A549 (cell line): ENCODE measurements around the gene ZRANB1. TPM values are rescaled to one million over a fixed set of nuclear protein-coding genes. Genes with fewer than 3 reads are reported as not detected.

Source experiments
- ATAC-seq, 2 experiments: fragments of 200-7000 bp in 1 of 2; fragments of >200 bp in 1 of 2; cut with Nextera tagmentation in 1 of 2; cut with Tn5 transposase in 1 of 2; 3 replicates each; pipeline versions ENCODE4 v1.8.0 to v1.9.1; 2018 to 2020; ENCODE audit warnings: mild to moderate bottlenecking in 1 of 2, moderate library complexity in 1 of 2
- CTCF ChIA-PET: fragments of 300-600 bp; sonication (Branson Sonifier 250); formaldehyde crosslinking; extraction: SDS; loops from one replicate; lab custom pipeline; 2021; ENCODE audit warnings: antibody characterized with exemption, inconsistent platforms; lab: Yijun Ruan, JAX
- POLR2A ChIA-PET: fragments of 350-600 bp; formaldehyde crosslinking; extraction: SDS; loops from one replicate; lab custom pipeline; 2021; ENCODE audit warnings: antibody characterized with exemption, inconsistent platforms; lab: Yijun Ruan, JAX
- DNase-seq, 2 experiments: peaks; one replicate each; pipeline versions ENCODE4 v3.0.0 to v3.0.0-alpha.2; 2011 to 2016; ENCODE audit warnings: low read depth in 1 of 2, low spot score in 1 of 2
- FAIRE-seq: peaks from 2 replicates; lab custom pipeline; 2011; peaks lifted over from hg19 to GRCh38; lab: Jason Lieb, UNC
- H3K27ac ChIP-seq, 2 experiments: fragments of >200 bp; sonication (Bioruptor Twin); formaldehyde crosslinking; 3 replicates each; pipeline ENCODE4 v1.5.1; 2016 to 2017
- H3K4me1 ChIP-seq: fragments of >200 bp; sonication (Bioruptor Twin); formaldehyde crosslinking; 3 replicates; pipeline ENCODE4 v1.6.1; 2016
- H3K4me2 ChIP-seq: fragments of >200 bp; sonication (Bioruptor Twin); formaldehyde crosslinking; 3 replicates; pipeline ENCODE4 v1.6.1; 2016
- H3K4me3 ChIP-seq: fragments of >200 bp; sonication (Bioruptor Twin); formaldehyde crosslinking; 3 replicates; pipeline ENCODE4 v1.5.1; 2016
- H3K9me3 ChIP-seq: fragments of >200 bp; sonication (Bioruptor Twin); formaldehyde crosslinking; 3 replicates; pipeline ENCODE4 v1.6.1; 2016
- ATOH8 ChIP-seq: fragments of 250-450 bp; sonication (Bioruptor Pico); IDR thresholded peaks from 2 replicates; pipeline ENCODE4 v1.5.0; 2020; ENCODE audit warnings: low read depth, mild to moderate bottlenecking, moderate library complexity
- CBX2 ChIP-seq: fragments of 200-600 bp; sonication (generic); IDR thresholded peaks from 2 replicates; pipeline ENCODE4 v1.6.1; 2016; ENCODE audit warnings: low read depth, mild to moderate bottlenecking, borderline replicate concordance
- EHMT2 ChIP-seq: fragments of 200-600 bp; sonication (generic); IDR thresholded peaks from 2 replicates; pipeline ENCODE4 v1.6.1; 2016; ENCODE audit warnings: antibody characterized with exemption, low read depth, mild to moderate bottlenecking, moderate library complexity
- ELK1 ChIP-seq: fragments of 150-350 bp; IDR thresholded peaks from 2 replicates; pipeline ENCODE4 v1.6.1; 2014; ENCODE audit warnings: low read depth, mild to moderate bottlenecking, low read length
- FOSB ChIP-seq: fragments of 250-450 bp; sonication (Bioruptor Pico); IDR thresholded peaks from 2 replicates; pipeline ENCODE4 v1.5.0; 2020; ENCODE audit warnings: mild to moderate bottlenecking, moderate library complexity
- HEYL ChIP-seq: fragments of 250-450 bp; sonication (Bioruptor Pico); IDR thresholded peaks from 2 replicates; pipeline ENCODE4 v1.8.0; 2021; ENCODE audit warnings: mild to moderate bottlenecking, moderate library complexity
- HOXB5 ChIP-seq: fragments of 250-450 bp; sonication (Bioruptor Pico); IDR thresholded peaks from 2 replicates; pipeline ENCODE4 v1.5.0; 2020; ENCODE audit warnings: mild to moderate bottlenecking, moderate library complexity
- JUNB ChIP-seq: fragments of >200 bp; sonication (Bioruptor Twin); formaldehyde crosslinking; IDR thresholded peaks from 2 replicates; pipeline ENCODE4 v1.6.1; 2016
- KDM1A ChIP-seq: fragments of 200-600 bp; sonication (generic); IDR thresholded peaks from 2 replicates; pipeline ENCODE4 v1.6.1; 2016; ENCODE audit warnings: low read depth, mild to moderate bottlenecking
- KDM5A ChIP-seq: fragments of 200-600 bp; sonication (generic); IDR thresholded peaks from 2 replicates; pipeline ENCODE4 v1.6.1; 2016; ENCODE audit warnings: antibody characterized with exemption, mild to moderate bottlenecking
- MAFK ChIP-seq: fragments of 450-650 bp; IDR thresholded peaks from 2 replicates; pipeline ENCODE4 v1.6.1; 2014; ENCODE audit not compliant: partially characterized antibody
- MAZ ChIP-seq: fragments of 150-350 bp; IDR thresholded peaks from 2 replicates; pipeline ENCODE4 v1.6.1; 2014; ENCODE audit warnings: antibody characterized with exemption, low read depth, low read length, borderline replicate concordance
- MYC ChIP-seq: IDR thresholded peaks from 2 replicates; pipeline ENCODE4 v1.6.1; 2012; ENCODE audit warnings: mild to moderate bottlenecking, inconsistent platforms, low read length, improper control_type of control experiment, borderline replicate concordance
- PHF8 ChIP-seq: fragments of 200-600 bp; sonication (generic); IDR thresholded peaks from 2 replicates; pipeline ENCODE4 v1.6.1; 2016; ENCODE audit warnings: low read depth, mild to moderate bottlenecking, antibody characterized with exemption, moderate library complexity, borderline replicate concordance
- RAD21 ChIP-seq, 2 experiments: fragments of >200 bp in 1 of 2; sonication (Bioruptor Twin) in 1 of 2; formaldehyde crosslinking in 1 of 2; IDR thresholded peaks in 1 of 2; conservative IDR thresholded peaks in 1 of 2; 2 replicates in 1 of 2; 3 replicates in 1 of 2; pipeline ENCODE4 v1.6.1; 2012 to 2018; ENCODE audit warnings: inconsistent platforms in 1 of 2
- RCOR1 ChIP-seq: fragments of 150-350 bp; IDR thresholded peaks from 2 replicates; pipeline ENCODE4 v1.6.1; 2014; ENCODE audit warnings: antibody characterized with exemption, low read length, low read depth
- USF2 ChIP-seq: fragments of 450-650 bp; IDR thresholded peaks from 2 replicates; pipeline ENCODE4 v1.6.1; 2014; ENCODE audit warnings: antibody characterized with exemption
- ZNF302 ChIP-seq: fragments of 250-450 bp; sonication (Bioruptor Pico); IDR thresholded peaks from 2 replicates; pipeline ENCODE4 v1.9.0; 2021; ENCODE audit warnings: inconsistent platforms, mild to moderate bottlenecking, moderate library complexity
- ZSCAN20 ChIP-seq: fragments of 250-450 bp; sonication (Bioruptor Pico); IDR thresholded peaks from 2 replicates; pipeline ENCODE4 v1.8.0; 2022; ENCODE audit warnings: mild to moderate bottlenecking, moderate library complexity
- WGBS: methylation state at CpG from one replicate; pipeline ENCODE4 v1.1.6; 2017; ENCODE audit errors: missing lambda C conversion rate; 5-methylcytosine and 5-hydroxymethylcytosine counted together
- polyA plus RNA-seq, 4 experiments: library from polyadenylated mRNA; depleted of rRNA in 3 of 4; stranded (reverse); fragments of >200 nt; fragmentation: RNase III in 1 of 4; extraction: RNeasy Plus Mini Kit Qiagen cat#74134 plus additional on column Dnase treatment in 1 of 4; gene quantifications; 2 replicates in 3 of 4; 3 replicates in 1 of 4; pipeline ENCODE4 v1.2.3, GENCODE V29; 2011 to 2017
- TF ChIP-seq, protein P1 (sequence below): fragments of >200 bp; sonication (Bioruptor Twin); formaldehyde crosslinking; IDR thresholded peaks from 2 replicates; pipeline ENCODE4 v1.6.1; 2016
- TF ChIP-seq, protein P2 (sequence below): IDR thresholded peaks from 2 replicates; pipeline ENCODE4 v1.6.1; 2012

Gene ZRANB1
- polyA plus RNA-seq, 2 of the 4 experiments (the other 2 are of a cell fraction): 8.0 to 19.5 TPM

DNA sequence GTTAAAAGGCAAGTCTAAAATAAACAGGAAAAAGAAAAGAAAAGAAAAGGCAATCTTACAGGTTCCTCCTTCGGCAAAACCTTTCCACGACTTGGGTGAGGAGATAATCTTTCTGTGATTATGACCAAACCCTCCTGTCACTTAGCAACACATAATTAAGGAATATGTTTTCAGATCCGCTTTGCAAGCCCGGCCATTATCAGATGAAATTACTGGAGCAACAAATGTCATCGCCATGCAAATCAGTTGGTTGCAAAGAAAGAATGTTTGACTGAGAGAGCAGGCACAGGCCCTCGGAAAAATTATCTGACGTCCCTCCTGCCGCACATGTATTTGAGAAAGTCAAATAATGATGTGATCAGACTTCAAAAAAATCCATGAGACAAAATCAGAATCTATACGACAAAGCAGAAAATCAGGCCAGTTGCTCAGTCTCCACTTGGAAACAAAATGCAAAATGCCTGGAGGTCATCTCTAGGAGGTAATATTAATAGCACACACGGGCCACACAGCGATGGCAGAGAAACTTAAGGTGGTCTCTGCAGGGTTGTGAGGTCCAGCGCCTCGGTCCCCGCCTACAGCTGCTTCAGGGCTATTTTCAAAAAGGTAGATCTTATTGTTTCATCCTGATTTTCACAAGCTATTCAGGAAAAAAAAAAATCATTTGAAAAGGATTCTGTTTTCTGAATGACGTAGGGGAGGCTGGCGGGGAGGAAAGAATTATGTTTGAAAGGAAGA lies 82.7 kb downstream of the ZRANB1 start:
- ChIA-PET CTCF (interaction anchor here (1.7 kb wide), 1 partner anchor 23 kb away, joined by 5 read pairs; no protein-coding TSS in a partner anchor), POLR2A (no interaction called here)
- H3K4me1 ChIP-seq: peaks cover 4% of the 10 kb centered on the region
- ATAC-seq (no peak), FAIRE-seq (no peak), DNase-seq (no peak)
- no peaks in the 10 kb centered on the region for H3K9me3 ChIP-seq
- TF ChIP-seq ZSCAN20 (CRISPR knock-in tag): no peak
- no peak for TF ChIP-seq FOSB (CRISPR knock-in tag)
- TF ChIP-seq KDM1A: no peak
- TF ChIP-seq HEYL (CRISPR knock-in tag): no peak
- no peak for TF ChIP-seq EHMT2
- no peak for TF ChIP-seq ZNF302
- TF ChIP-seq PHF8: no peak
- TF ChIP-seq USF2: no peak
- TF ChIP-seq ATOH8: no peak
- no peak for TF ChIP-seq MAFK
- no peak for TF ChIP-seq ELK1
- TF ChIP-seq HOXB5 (CRISPR knock-in tag): no peak
- TF ChIP-seq MYC: no peak
- TF ChIP-seq JUNB: no peak
- TF ChIP-seq, protein P1, sequence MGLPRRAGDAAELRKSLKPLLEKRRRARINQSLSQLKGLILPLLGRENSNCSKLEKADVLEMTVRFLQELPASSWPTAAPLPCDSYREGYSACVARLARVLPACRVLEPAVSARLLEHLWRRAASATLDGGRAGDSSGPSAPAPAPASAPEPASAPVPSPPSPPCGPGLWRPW: no peak
- no peak for TF ChIP-seq KDM5A
- TF ChIP-seq, protein P2, sequence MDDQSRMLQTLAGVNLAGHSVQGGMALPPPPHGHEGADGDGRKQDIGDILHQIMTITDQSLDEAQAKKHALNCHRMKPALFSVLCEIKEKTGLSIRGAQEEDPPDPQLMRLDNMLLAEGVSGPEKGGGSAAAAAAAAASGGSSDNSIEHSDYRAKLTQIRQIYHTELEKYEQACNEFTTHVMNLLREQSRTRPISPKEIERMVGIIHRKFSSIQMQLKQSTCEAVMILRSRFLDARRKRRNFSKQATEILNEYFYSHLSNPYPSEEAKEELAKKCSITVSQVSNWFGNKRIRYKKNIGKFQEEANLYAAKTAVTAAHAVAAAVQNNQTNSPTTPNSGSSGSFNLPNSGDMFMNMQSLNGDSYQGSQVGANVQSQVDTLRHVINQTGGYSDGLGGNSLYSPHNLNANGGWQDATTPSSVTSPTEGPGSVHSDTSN: no peak
- TF ChIP-seq MAZ: no peak
- TF ChIP-seq RCOR1: no peak
- H3K4me2 ChIP-seq: no peak overlapping the region
- no peak overlapping the region for H3K27ac ChIP-seq
- H3K4me3 ChIP-seq: no peak overlapping the region
- WGBS: 89% methylated on average over 16 of the region's 16 CpGs

DNA sequence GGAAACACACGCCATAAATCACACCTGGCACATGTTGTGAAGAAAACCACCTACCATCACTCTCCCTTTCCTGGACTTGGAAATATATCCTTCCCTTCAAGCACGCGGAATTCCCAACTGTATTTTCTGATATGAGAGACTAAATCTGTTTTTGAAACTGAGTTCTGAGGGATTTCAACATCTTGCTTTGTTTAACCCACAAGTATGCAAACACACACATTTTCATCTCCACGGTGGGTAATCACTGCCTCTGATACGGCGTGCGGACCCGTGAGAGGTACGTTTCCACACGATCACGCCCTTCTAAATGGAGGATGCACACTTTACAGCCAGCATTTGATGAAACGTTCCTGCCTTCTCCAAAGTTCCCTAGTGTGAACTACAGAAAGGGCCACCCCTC lies 83.4 kb downstream of the ZRANB1 start:
- no peak for TF ChIP-seq CBX2
- TF ChIP-seq JUNB: no peak
- no peak for TF ChIP-seq RAD21 (conservative IDR thresholded peaks at IDR 0.05 in 1 of 2, IDR thresholded peaks at IDR 0.05 in 1 of 2)
- Histone ChIP-seq H3K27ac (no peak overlapping the region), H3K4me2 (no peak overlapping the region), H3K4me3 (no peak overlapping the region), H3K9me3 (no peaks in the 10 kb centered on the region), H3K4me1 (peaks cover 11% of the 10 kb centered on the region)
- POLR2A ChIA-PET: no interaction called here
- ATAC-seq (no peak), FAIRE-seq (no peak), DNase-seq (no peak)
- WGBS: 78% methylated on average over 12 of the region's 12 CpGs
- CTCF ChIA-PET: interaction anchor here (1.7 kb wide), 1 partner anchor 23 kb away, joined by 5 read pairs; no protein-coding TSS in a partner anchor
